Vagina (tissue), 2 donors: Measurements from ENCODE around the gene PRKCE.

Source experiments
- POLR2A ChIP-seq, 2 donors: fragments of 450-650 bp; IDR thresholded peaks; one replicate each; pipeline ENCODE4 v1.6.1; 2017; ENCODE audit warnings: antibody characterized with exemption in 2 of 2, mild to moderate bottlenecking in 2 of 2, moderate library complexity in 2 of 2
- POLR2AphosphoS5 ChIP-seq, 2 donors: sonication (generic); formaldehyde crosslinking; IDR thresholded peaks; one replicate each; pipeline ENCODE4 v1.9.0; 2017; ENCODE audit warnings: antibody characterized with exemption in 2 of 2, mild to moderate bottlenecking in 2 of 2, low read depth in 1 of 2; ENCODE audit not compliant: insufficient read depth in 1 of 2
- TF ChIP-seq, protein P1 (sequence below), 3 experiments: fragments of 450-650 bp in 2 of 3; fragments of 200-600 bp in 1 of 3; sonication (generic) in 1 of 3; IDR thresholded peaks; one replicate each; pipeline ENCODE4 v1.5.1; 2017 to 2019; ENCODE audit warnings: antibody characterized with exemption in 3 of 3, mild to moderate bottlenecking in 2 of 3, moderate library complexity in 2 of 3

DNA sequence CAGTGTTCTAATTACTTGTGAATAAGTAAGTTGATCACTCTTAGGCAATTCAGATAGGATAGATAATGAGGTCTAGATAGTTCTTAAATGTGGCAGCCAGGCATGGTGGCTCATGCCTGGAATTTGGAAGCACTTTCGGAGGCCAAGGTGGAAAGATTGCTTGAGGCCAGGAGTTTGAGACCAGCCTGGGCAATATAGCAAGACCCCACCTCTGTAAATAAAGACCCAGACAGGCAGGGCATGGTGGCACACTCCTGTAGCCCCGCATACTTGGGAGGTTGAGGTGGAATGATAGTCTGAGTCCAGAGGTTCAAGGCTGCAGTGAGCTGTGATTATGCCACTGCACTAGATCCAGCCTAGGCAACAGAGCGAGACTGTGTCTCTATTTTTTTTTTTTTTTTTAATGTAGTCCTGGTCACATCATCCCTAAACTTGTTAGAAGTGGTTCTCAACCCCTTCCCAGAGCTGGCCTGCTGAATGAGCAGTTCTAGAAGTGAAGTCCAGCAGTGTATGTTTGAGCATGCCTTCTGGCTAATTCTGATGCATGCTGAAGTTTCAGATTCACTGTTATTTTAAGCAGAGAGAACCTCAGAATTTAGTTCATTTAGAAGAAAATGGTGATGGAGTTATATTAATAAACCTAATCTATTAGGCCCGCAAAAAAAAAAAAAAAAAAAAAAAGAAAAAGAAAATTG is 306.2 kb downstream of the PRKCE start:
- TF ChIP-seq, protein P1, sequence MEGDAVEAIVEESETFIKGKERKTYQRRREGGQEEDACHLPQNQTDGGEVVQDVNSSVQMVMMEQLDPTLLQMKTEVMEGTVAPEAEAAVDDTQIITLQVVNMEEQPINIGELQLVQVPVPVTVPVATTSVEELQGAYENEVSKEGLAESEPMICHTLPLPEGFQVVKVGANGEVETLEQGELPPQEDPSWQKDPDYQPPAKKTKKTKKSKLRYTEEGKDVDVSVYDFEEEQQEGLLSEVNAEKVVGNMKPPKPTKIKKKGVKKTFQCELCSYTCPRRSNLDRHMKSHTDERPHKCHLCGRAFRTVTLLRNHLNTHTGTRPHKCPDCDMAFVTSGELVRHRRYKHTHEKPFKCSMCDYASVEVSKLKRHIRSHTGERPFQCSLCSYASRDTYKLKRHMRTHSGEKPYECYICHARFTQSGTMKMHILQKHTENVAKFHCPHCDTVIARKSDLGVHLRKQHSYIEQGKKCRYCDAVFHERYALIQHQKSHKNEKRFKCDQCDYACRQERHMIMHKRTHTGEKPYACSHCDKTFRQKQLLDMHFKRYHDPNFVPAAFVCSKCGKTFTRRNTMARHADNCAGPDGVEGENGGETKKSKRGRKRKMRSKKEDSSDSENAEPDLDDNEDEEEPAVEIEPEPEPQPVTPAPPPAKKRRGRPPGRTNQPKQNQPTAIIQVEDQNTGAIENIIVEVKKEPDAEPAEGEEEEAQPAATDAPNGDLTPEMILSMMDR (IDR thresholded peaks at IDR 0.05): no peak
- TF ChIP-seq POLR2A (IDR thresholded peaks at IDR 0.05): no peak
- TF ChIP-seq POLR2AphosphoS5 (IDR thresholded peaks at IDR 0.05; ENCODE audit: insufficient read depth in 1 of 2, low read depth in 1 of 2): no peak
